NCI-H2081 (cell line): ENCODE measurements around the gene ABCC5.
"Not testable (repeated sequence)": the region's sequence is repeated elsewhere in the genome, so short reads cannot be mapped to it uniquely, and the experiment has no call there.

Experiments
- DNase-seq, 2 experiments: peaks; one replicate each; lab custom pipeline; 2025; lab: John Stamatoyannopoulos, UW

The ABCC5 gene

GRCh38 chr3:183892610-183893214, 125.0 kb downstream of the ABCC5 start:
- DNase-seq, result peak; percentile 70 to 92

- DNase-seq, result no peak
Measured at GRCh38 chr3:183885766-183886165, 131.9 kb downstream of the ABCC5 start.

GRCh38 chr3:183884427-183885296, 133.0 kb downstream of the ABCC5 start, which contains the start of gene PARL:
Gene PARL, minus strand, starts transcription at chr3:183884880. Its CDS starts 34 bp downstream, at chr3:183884846.
- peak; percentile 96 to 98 for DNase-seq

GRCh38 chr3:183884097-183884426, 133.6 kb downstream of the ABCC5 start:
- DNase-seq, result no peak

GRCh38 chr3:183883291-183884096, 134.2 kb downstream of the ABCC5 start:
- DNase-seq, result no peak

GRCh38 chr3:183880121-183880520, 137.6 kb downstream of the ABCC5 start:
- no peak for DNase-seq

- DNase-seq, result no peak
Measured at GRCh38 chr3:183879243-183879642, 138.4 kb downstream of the ABCC5 start.

GRCh38 chr3:183878071-183878470, 139.6 kb downstream of the ABCC5 start:
- no peak for DNase-seq

- not testable (repeated sequence) for DNase-seq
Measured at GRCh38 chr3:183877227-183877626, 140.5 kb downstream of the ABCC5 start.

- no peak for DNase-seq
Measured at GRCh38 chr3:183875411-183875810, 142.3 kb downstream of the ABCC5 start.

GRCh38 chr3:183873914-183874313, 143.8 kb downstream of the ABCC5 start:
- no peak for DNase-seq

- DNase-seq, result no peak
Measured at GRCh38 chr3:183871541-183871940, 146.1 kb downstream of the ABCC5 start.

GRCh38 chr3:183870563-183870962, 147.1 kb downstream of the ABCC5 start:
- no peak for DNase-seq
